Neural cell (in vitro differentiated cells): Measurements from ENCODE around the gene OXT.

Experiments used
- EP300 ChIP-seq: fragments of 450-650 bp; conservative IDR thresholded peaks from 2 replicates; pipeline ENCODE4 v1.6.1; 2014; ENCODE audit warnings: antibody characterized with exemption, mild to moderate bottlenecking, moderate library complexity; ENCODE audit not compliant: poor library complexity, severe bottlenecking
- EZH2 ChIP-seq: fragments of 200-600, 300-800 bp; shearing (Covaris generic), sonication (generic); IDR thresholded peaks from 2 replicates; pipeline ENCODE4 v1.6.1; 2014; ENCODE audit warnings: antibody characterized with exemption, low read length, borderline replicate concordance, mild to moderate bottlenecking; ENCODE audit not compliant: insufficient read depth, poor library complexity, severe bottlenecking
- MXI1 ChIP-seq: fragments of 450-650 bp; conservative IDR thresholded peaks from 2 replicates; pipeline ENCODE4 v1.6.1; 2014; ENCODE audit warnings: antibody characterized with exemption, mild to moderate bottlenecking; ENCODE audit not compliant: poor library complexity, severe bottlenecking
- POLR2AphosphoS5 ChIP-seq: IDR thresholded peaks from 2 replicates; pipeline ENCODE4 v1.6.1; 2012
- RAD21 ChIP-seq: fragments of 450-650 bp; conservative IDR thresholded peaks from 2 replicates; pipeline ENCODE4 v1.6.1; 2014; ENCODE audit warnings: antibody characterized with exemption, mild to moderate bottlenecking, moderate library complexity
- TAF1 ChIP-seq: IDR thresholded peaks from 2 replicates; pipeline ENCODE4 v1.6.1; 2012; ENCODE audit warnings: low read depth
- TF ChIP-seq, protein P1 (sequence below): fragments of 450-650 bp; IDR thresholded peaks from 2 replicates; pipeline ENCODE4 v1.5.1; 2014; ENCODE audit warnings: antibody characterized with exemption, mild to moderate bottlenecking, moderate library complexity; ENCODE audit not compliant: poor library complexity, severe bottlenecking
- TF ChIP-seq, protein P2 (sequence below): IDR thresholded peaks from 2 replicates; pipeline ENCODE4 v1.6.1; 2012; ENCODE audit warnings: borderline replicate concordance

GRCh38 chr20:3039426-3039825 is 32.0 kb upstream of the OXT start:
- no peak for TF ChIP-seq POLR2AphosphoS5
- TF ChIP-seq, protein P1, sequence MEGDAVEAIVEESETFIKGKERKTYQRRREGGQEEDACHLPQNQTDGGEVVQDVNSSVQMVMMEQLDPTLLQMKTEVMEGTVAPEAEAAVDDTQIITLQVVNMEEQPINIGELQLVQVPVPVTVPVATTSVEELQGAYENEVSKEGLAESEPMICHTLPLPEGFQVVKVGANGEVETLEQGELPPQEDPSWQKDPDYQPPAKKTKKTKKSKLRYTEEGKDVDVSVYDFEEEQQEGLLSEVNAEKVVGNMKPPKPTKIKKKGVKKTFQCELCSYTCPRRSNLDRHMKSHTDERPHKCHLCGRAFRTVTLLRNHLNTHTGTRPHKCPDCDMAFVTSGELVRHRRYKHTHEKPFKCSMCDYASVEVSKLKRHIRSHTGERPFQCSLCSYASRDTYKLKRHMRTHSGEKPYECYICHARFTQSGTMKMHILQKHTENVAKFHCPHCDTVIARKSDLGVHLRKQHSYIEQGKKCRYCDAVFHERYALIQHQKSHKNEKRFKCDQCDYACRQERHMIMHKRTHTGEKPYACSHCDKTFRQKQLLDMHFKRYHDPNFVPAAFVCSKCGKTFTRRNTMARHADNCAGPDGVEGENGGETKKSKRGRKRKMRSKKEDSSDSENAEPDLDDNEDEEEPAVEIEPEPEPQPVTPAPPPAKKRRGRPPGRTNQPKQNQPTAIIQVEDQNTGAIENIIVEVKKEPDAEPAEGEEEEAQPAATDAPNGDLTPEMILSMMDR = no peak
- TF ChIP-seq, protein P2, sequence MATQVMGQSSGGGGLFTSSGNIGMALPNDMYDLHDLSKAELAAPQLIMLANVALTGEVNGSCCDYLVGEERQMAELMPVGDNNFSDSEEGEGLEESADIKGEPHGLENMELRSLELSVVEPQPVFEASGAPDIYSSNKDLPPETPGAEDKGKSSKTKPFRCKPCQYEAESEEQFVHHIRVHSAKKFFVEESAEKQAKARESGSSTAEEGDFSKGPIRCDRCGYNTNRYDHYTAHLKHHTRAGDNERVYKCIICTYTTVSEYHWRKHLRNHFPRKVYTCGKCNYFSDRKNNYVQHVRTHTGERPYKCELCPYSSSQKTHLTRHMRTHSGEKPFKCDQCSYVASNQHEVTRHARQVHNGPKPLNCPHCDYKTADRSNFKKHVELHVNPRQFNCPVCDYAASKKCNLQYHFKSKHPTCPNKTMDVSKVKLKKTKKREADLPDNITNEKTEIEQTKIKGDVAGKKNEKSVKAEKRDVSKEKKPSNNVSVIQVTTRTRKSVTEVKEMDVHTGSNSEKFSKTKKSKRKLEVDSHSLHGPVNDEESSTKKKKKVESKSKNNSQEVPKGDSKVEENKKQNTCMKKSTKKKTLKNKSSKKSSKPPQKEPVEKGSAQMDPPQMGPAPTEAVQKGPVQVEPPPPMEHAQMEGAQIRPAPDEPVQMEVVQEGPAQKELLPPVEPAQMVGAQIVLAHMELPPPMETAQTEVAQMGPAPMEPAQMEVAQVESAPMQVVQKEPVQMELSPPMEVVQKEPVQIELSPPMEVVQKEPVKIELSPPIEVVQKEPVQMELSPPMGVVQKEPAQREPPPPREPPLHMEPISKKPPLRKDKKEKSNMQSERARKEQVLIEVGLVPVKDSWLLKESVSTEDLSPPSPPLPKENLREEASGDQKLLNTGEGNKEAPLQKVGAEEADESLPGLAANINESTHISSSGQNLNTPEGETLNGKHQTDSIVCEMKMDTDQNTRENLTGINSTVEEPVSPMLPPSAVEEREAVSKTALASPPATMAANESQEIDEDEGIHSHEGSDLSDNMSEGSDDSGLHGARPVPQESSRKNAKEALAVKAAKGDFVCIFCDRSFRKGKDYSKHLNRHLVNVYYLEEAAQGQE = no peak
- TF ChIP-seq RAD21 = no peak
- no peak for TF ChIP-seq TAF1
- no peak for TF ChIP-seq EZH2
- no peak for TF ChIP-seq EP300
- TF ChIP-seq MXI1 = no peak
